HG03354 (cell line): ENCODE data around the gene TPST2.

Source experiments
- ATAC-seq: cut with Tn5 transposase; IDR thresholded peaks from one replicate; pipeline ENCODE4 v1.9.1; 2021; ENCODE audit warnings: mild to moderate bottlenecking; ENCODE audit not compliant: unreplicated experiment, poor library complexity, severe bottlenecking

Gene TPST2

DNA sequence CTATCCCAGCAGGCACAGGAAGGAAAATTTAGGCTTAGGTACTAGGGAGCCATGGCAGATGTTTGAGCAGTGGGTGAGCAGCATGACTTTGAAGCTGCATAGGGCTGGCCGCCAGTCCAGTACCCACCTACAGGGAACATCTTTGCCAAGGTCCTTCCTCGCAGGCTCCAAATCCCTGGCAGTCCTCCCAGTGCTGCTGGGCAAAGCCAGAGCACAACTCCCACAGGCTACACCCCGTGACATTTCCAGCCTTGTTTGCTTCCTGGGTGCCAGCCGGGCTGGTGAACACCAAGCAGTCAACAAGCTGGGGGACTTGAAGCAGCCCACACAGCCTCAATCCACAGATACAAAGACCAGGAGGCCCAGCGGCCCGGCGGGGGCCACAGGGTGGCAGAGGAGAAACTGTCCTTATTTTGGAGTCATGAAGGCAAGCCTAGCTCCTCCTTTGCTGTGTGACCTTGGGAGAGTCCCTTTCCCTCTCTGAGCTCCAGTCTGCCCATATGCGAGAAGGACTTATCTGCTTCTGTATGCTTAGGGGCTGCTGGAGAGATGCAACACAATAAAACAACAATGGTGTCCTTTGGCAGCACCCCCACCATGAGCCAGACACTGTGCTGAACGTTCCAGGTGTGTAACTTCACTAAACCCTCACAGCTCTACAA, 28.0 kb downstream of the TPST2 start:
- no peak for ATAC-seq

DNA sequence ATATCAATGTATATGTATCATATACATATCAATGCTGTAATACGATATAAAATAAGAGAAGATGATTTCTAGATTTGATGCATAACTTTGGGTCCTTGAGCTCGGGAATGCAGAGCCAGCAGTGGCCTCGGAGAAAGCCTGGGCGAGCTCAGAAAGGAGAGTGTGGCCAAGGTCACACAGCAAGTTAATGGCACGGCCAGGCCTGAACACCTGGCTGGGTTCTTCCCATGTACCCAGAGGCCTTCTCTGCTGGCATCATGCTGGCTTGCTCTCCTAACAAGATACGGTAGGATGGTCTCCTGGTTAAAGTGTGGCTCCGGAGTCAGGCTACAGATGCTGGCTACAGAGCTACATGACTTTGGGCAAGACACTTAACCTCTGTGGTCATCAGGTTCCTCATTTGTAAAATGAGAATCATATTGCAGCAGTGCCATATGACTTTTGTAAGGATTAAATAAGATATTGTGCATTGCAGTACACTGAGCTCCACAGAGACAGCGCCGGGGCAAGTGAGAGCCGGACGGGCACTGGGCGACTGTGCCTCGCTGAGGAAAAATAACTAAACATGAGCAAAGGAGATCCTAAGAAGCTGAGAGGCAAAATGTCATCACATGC, 29.9 kb downstream of the TPST2 start:
- ATAC-seq = no peak

DNA sequence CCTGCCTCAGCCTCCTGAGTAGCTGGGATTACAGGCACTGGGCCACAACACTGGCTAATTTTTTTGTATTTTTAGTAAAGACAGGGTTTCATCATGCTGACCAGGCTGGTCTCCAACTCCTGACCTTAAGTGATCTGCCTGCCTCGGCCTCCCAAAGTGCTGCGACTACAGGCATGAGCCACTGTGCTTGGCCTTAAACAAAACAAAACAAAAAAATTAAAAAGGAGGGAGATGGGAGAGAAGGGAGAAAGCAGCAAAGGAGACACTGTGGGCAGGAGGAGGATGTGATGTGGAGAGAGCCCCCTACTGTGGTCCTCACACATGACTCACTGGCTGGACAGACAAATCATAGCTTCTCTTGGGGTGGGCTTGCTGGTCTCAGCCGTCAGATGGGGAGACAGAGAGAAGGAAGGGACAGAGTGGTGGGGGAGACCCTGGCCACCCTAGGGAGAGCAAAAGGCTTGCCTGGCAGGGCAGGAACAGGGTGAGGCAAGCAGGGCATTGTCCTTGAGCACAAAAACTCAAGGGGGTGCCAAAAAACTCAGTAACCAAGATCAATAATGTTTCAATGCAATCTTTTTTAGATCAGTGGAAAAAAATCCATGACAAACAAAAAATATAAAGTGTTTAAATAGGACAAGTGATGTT, 31.6 kb downstream of the TPST2 start:
- no peak for ATAC-seq

DNA sequence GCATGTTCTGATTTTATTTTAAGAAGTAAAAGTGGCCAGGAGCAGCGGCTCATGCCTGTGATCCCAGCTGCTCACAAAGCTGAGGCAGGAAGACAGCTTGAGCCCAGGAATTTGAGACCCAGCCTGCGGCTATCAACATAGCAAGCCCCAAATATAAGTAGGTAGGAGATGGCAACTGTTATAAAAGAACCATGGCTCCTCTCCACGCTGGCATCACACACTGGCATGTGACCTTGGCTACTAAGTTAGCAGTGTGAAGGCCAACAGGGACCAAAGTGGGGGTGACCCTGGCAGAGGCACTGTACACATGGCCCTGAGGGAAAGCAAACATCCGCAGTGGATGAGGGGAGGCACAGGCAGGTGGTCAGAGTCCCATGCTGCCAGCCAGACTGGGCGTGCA, 33.0 kb downstream of the TPST2 start:
- no peak for ATAC-seq

DNA sequence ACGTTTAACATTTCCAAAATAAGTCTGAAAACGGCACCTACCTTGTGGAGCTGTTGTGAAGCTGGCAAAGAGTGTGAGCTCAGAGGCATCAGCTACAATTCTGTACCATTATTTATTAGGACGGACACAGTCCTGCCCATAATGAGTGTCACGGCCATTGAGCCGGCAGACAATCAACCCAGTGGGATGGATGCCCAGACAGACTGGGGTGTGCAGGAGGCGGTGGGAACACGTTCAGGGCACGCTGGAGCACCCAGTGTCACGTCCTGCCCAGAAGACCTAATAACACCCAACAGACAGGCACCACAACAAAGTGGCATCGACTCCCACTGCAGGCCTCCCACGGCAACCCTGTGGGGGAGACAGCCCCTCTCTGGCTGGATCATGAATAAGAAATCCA, 34.5 kb downstream of the TPST2 start:
- no peak for ATAC-seq

DNA sequence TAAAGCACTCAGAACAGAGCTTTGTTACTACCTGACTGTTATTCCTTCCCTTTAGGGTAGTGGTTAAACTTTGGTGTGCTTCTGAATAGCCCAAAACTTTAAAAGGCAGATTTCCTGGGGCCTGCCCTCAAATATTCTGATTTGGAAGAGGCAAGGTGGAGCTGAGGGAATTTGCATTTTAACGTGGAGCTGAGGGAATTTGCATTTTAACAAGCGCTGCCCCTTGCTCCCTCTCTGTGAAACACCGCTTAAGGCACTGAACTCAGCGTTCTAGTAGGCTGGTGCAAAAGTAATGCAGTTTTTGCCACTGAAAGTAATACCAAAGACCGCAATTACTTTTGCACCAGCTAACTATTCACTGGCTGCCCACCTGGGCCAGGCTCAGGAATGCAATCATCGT, 35.0 kb downstream of the TPST2 start:
- no peak for ATAC-seq

DNA sequence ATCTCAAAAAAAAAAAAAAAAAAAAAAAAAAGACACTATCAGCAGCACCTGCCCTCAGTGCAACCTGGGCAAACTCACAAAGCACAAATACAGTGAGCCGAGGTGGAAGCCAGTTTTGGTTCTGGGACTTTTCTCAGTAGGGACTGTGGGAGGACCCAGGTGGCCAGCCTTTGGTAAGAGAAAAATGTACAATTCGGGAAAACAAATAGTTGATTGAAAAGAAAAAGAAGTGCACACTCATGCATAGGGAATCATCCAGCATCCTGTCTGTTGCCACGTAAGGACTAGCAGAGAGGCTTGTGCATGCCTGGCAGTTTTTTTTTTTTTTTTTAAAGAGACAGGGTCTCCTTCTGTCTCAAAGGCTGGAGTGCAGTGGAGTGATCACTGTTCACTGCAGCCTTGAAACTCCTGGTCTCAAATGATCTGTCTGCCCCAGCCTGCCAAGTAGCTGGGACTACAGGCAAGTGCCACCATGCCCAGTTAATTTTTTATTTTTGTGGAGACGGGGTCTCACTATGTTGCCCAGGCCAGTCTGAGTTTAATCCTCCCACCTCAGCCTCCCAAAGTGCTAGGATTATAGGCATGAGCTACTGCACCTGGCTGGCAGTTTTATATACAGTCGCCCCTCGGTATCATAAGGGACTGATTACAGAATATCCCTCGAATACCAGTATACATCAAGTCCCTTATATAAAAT, 36.7 kb downstream of the TPST2 start:
- ATAC-seq = no peak

DNA sequence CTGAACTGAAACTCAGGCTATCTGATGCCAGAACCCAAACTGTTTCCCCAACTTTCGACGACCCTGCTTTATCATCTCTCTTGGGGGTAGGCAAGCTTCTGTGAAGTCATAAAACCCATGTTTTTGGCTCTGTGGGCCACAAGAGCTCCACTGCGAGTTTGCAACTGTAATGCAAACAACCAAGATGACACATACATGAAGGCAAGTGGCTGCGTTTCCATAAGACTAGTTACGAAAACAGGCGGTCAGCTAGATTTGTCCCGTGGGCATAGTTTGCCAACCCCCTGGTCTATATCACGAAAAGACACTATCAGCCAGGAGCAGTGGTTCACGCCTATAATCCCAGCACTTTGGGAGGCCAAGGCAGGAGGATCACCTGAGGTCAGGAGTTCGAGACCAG, 37.5 kb downstream of the TPST2 start:
- ATAC-seq = no peak

DNA sequence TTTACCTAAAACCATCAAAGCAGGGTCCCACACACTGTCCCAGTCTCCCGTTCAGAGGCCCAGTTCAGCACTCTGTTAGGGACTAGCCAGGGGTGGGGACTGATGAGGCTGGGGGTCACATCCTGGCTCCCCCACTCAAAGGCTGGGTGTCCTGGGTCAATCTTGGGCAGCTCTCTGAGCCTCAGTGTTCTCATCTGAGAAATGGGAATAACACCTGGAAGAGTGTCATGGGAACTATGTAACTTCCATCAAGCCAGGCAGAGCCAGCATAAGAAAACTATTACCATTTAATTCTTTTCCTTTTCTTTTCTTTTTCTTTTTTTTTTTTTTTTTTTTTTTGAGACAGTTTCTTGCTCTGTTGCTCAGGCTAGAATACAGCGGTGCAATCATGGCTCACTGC, 38.4 kb downstream of the TPST2 start:
- no peak for ATAC-seq

DNA sequence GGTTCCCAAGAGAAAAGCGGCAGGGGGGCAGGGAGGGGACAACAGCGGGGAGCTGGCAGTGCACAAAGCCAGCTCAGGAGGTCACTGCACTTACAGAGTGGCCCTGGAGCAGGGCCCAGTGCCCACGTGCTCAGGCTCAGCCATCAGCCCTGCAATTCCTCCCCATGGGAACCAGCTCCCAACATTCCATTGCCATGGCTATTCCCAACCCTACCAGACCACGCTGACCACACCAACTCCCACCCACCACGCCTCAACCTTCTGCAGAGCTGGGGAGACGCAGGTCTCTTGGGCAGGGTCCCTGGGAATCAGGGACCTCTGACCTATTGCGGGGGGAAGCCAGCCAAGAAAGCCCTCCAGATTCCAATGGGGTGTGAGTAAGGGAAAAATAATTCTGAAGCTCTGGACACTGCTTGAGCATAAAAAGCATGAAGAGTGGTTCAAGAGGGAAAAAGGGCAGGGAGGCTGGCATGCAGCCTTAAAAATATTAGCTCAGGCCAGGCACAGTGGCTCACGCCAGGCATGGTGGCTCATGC, 39.4 kb downstream of the TPST2 start:
- ATAC-seq = no peak

DNA sequence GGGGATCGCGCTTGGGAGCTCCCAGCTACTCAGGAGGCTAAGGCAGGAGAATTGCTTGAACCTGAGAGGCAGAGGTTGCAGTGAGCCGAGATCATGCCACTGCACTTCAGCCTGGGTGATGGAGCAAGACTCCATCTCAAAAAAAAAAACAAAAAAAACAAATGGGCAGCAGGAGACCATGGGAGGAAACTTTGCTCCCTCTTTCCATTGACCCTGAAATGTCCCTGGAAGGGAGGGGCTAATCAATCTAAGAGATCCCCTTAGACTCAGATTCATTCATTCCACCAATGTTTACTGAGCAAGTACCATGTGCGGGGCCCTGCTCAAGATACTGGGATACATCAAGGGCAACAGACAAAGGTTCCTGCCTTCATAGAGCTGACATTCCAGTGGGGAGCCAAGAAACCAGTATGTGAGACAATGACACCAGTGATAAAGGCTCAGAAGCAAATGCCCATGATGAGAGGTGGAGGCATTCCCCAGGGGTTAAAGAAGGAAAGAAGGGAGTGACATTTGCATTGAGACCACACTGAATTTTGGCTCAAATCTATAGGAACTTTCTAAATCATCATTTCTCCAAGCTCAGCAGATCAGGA, 39.9 kb downstream of the TPST2 start:
- no peak for ATAC-seq

DNA sequence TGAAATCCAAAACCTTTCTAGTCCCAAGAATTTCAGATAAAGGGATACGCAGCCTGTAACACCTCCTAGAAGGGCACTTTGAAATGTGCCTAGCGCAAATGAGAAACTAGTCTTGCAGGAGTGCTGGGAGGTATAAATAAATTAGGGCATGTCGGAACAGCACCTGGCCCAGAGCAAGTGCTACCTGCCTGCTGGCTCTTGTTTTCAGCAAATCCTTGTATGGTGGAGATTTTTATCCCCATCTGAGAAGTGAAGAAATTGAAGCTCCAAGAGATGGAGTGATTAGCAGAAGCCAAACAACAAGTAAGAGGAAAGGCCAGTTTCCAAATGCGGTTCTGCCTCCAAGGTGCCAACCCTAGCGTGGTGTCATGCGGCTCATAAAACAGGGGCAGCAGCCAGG, 40.9 kb downstream of the TPST2 start:
- no peak for ATAC-seq

DNA sequence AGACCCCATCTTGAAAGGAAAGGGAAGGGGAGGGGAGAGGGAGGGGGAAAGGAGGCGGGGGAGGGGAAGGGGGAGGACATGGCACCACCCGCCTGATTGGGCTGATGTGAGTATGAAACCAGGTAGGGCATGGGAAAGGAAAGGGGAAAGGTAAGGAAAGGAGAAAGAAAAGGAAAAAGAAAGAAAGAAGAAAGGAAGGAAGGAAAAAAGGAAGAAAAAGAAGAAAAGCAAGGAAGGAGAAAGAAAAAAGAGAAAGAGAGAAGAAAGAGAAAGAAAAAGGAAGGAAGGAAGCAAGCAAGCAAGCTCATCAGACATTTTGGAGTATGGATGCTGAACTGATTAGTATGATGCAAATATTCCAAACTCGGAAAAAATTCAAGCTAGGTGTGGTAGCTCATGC, 41.6 kb downstream of the TPST2 start:
- no peak for ATAC-seq

DNA sequence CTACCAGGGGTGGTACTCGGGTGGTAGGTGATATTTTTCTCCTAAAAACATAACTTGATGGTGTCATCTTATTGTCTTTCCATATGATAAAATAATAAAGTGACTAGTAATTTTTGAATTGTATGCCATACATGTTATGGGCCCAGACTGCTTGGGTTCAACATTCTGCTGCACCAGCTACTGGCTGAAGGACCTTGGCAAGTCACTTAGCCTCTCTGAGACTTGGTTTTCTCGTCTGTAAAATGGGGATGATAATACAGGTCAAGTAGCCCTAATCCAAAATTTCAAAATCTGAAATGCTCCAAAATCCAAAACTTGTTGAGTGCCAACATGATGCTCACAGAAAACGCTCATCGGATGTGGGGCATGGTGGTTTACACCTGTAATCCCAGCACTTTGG, 42.1 kb downstream of the TPST2 start:
- ATAC-seq = no peak

DNA sequence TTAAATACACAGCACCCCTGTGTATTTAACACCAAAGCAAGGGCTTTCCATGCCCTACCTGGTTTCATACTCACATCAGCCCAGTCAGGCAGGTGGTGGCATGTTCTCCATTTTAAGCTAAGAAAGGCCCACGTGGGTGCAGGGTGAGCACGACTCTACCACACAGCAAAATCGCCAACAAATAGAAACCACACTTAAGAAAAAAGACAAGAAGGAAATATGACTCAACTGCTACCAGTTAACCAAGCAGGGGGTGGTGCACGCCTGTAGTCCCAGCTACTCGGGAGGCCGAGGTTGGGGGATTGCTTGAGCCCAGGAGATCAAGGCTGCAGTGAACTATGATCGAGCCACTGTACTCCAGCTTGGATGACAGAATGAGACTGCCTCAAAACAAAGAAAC, 42.5 kb downstream of the TPST2 start:
- no peak for ATAC-seq

DNA sequence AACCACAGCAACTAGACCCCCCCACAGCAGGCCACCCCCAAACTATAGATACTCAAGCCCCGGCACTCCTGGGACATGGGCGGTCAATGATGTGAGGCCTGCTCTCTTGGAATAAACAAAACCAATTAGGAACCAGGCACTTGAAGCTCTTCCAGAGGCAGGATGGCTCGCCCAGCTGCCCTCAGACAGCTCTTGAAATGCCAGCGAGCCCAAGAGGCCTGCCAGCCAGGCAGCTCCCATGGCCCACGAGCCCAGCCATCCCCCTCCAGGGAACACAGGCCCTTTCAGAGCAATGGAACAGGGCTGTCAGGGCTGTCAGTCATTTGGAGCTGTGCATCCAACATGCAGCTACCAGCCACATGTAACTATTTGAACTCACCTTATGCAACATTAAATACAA, 43.6 kb downstream of the TPST2 start:
- ATAC-seq = no peak

DNA sequence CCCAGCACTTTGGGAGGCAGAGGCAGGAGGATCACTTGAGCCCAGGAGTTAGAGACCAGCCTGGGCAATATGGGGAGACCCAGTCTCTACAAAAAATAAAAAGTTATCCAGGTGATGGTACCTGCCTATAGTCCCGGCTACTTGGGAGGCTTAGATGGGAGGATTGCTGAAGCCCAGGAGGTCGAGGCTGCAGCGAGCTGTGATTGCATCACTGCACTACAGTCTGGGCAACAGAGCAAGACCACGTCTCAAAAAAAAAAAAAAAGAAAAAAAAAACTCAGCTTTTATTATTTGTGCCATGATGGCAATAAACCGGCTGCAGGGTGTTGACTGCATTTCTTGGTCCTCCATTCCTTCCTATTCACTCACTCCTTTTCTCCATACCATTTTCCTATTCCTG, 44.1 kb downstream of the TPST2 start:
- no peak for ATAC-seq

DNA sequence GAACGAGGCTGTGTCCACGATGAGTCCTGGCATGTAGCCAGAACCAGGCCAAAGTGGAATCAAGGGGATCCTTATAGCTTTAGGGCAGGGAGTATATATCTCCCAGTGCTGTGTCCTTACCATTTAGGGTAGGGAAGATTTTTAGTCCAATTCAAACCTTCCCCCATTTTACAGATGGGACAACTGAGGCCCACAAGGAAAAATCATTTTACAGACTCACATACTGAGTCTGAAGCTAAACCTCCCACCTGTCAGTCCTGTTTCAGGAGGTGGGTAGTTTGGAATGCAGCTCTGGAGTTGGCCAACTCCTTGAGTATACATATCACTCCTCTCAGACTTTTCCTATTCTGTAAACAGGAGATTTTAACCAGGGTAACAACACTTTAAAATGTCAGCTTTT, 44.5 kb downstream of the TPST2 start:
- ATAC-seq = no peak

DNA sequence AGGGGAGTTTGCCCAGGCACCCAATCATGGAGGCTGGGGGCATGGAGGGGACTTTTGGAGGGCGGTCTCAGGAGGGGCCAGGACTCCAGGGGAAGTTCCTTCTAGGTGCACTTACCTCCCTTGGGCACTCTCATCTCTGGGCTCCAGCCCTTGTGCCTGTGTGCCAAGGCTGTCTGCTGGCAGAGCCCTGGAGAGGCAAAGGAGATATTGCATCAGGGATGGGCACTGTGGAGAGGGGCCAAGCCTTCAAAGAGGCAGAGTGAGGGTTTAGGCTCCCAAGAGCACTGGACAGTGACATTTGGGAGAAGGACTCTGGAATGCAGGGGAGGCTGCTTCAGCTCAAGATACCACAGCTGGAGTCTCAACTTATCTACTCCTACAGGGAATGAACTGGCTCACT, 45.4 kb downstream of the TPST2 start:
- ATAC-seq = no peak

DNA sequence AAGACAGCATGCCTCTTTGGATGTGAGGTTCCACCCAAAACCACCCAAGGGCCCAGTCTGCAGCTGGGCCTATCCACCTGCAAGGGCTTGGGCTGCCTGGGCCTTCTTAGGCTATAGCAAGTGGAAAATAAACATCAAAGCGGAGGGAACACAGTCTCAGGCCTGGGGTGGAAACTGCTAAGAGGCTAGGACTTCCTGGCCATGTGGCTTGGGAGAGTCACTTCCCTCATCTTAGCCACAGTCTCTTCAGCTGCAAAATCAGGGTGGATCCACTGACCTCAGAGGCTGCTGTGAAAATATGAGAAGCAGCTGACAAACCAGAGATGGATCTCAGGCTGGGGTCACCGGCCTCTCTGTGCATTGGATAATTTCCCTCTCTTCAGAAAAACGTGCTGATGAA, 47.1 kb downstream of the TPST2 start:
- ATAC-seq = no peak
